ENCODE measurements around the gene MSX1.

DNA sequence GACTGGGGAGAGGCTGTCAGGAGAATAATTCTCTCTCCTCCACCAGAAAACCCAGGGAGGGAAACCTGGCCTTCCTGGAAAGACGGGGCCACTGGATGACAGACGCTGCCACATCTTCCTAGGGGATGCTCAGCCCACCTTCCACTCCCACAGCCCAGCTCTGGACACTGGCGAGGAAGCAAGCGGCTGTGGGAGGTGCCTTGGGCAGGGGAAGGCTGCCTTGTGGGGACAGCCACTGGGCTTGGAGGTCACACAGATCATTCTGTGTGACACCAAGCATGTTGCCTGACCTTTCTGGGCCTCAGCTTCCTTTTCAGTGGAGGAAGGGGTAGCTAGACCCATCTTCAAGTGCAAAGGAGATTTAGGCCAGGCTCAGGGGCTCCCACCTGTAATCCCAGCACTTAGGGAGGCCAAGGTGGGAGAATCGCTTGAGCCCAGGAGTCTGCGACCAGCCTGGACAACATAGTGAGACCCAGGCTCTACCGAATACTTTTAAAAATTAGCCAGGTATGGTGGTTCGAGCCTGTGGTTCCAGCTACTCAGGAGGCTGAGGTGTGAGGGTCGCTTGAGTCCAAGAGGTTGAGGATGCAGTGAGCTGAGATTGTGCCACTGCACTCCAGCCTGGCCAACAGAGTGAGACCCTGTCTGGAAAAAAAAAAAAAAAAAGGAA lies 9.8 kb upstream of the MSX1 start:
- no peak for TF ChIP-seq CTCF (IDR thresholded peaks at IDR 0.05; ENCODE audit: extremely low read depth in 1 of 2, insufficient read depth in 1 of 2, low read depth in 1 of 2, low read length in 2 of 2)
- TF ChIP-seq MYC (IDR thresholded peaks at IDR 0.05; ENCODE audit: low read depth, low read length): no peak
- TF ChIP-seq JUN (IDR thresholded peaks at IDR 0.05; ENCODE audit: borderline replicate concordance, insufficient read depth, insufficient read length, low read depth): no peak
- no peak for TF ChIP-seq FOS (IDR thresholded peaks at IDR 0.05; ENCODE audit: borderline replicate concordance, insufficient read depth, low read length)
- TF ChIP-seq POLR2A (IDR thresholded peaks at IDR 0.05; ENCODE audit: low read depth, low read length): no peak
- TF ChIP-seq EZH2 (IDR thresholded peaks at IDR 0.05; ENCODE audit: borderline replicate concordance, low read depth, low read length, severe bottlenecking): no peak
